Lung (tissue), 12 donors: ENCODE measurements around the gene CCDC150. TPM values are rescaled to one million over a fixed set of nuclear protein-coding genes. Genes with fewer than 3 reads are reported as not detected.
A peak's percentile ranks its signal among the peaks of the same experiment; 100 is the strongest.

Experiments
- ATAC-seq: fragments of 200-7000 bp; cut with Tn5 transposase; one replicate; pipeline ENCODE4 v1.9.1; 2020; ENCODE audit warnings: moderate number of reproducible peaks; ENCODE audit not compliant: insufficient read depth, low FRiP score
- DNase-seq, 3 donors: peaks; one replicate each; pipeline ENCODE4 v3.0.0-alpha.2; 2013 to 2017
- H3K27ac ChIP-seq, 2 donors: one replicate each; pipeline ENCODE4 v1.5.1; 2013; ENCODE audit warnings: mild to moderate bottlenecking in 2 of 2, moderate library complexity in 2 of 2, control low read depth in 1 of 2, inconsistent platforms in 1 of 2, low read depth in 1 of 2, low read length in 1 of 2
- H3K27me3 ChIP-seq, 3 donors: one replicate each; pipeline ENCODE4 v1.5.1; 2013; ENCODE audit warnings: low read length in 2 of 3; ENCODE audit not compliant: control insufficient read depth in 3 of 3, insufficient read depth in 3 of 3
- H3K36me3 ChIP-seq, 4 donors: one replicate each; pipeline ENCODE4 v1.5.1; 2013; ENCODE audit warnings: low read length in 4 of 4, mild to moderate bottlenecking in 1 of 4, moderate library complexity in 1 of 4; ENCODE audit not compliant: control insufficient read depth in 4 of 4, insufficient read depth in 4 of 4
- H3K4me1 ChIP-seq, 5 donors: one replicate each; pipeline ENCODE4 v1.5.1; 2013; ENCODE audit warnings: low read length in 5 of 5, mild to moderate bottlenecking in 2 of 5, moderate library complexity in 1 of 5; ENCODE audit not compliant: control insufficient read depth in 5 of 5, insufficient read depth in 5 of 5
- H3K4me3 ChIP-seq: one replicate; pipeline ENCODE4 v1.5.1; 2013; ENCODE audit warnings: mild to moderate bottlenecking, control low read depth, moderate library complexity
- H3K9ac ChIP-seq, 2 donors: one replicate each; pipeline ENCODE4 v1.5.1; 2013; ENCODE audit warnings: low read length in 2 of 2, control low read depth in 1 of 2; ENCODE audit not compliant: insufficient read depth in 1 of 2
- H3K9me3 ChIP-seq, 4 donors: one replicate each; pipeline ENCODE4 v1.5.1; 2013; ENCODE audit warnings: low read length in 3 of 4, mild to moderate bottlenecking in 1 of 4, moderate library complexity in 1 of 4; ENCODE audit not compliant: control insufficient read depth in 4 of 4, insufficient read depth in 3 of 4
- CTCF ChIP-seq: IDR thresholded peaks from 2 replicates; pipeline ENCODE4 v1.5.1; 2012; ENCODE audit warnings: mild to moderate bottlenecking; ENCODE audit errors: control extremely low read depth, extremely low read depth
- WGBS, 2 donors: extraction: QIAGEN DNeasy Blood & Tissue Kit; methylation state at CpG; one replicate each; pipeline ENCODE4 v1.1.7; 2013; 5-methylcytosine and 5-hydroxymethylcytosine counted together
- polyA plus RNA-seq, 2 donors: library from polyadenylated mRNA; stranded (reverse); fragments of 200-250 nt; gene quantifications; one replicate each; pipeline ENCODE4 v1.2.1, GENCODE V29; 2013
- total RNA-seq, 2 donors: library from RNA; depleted of rRNA in 1 of 2; stranded (reverse); fragments of >200 nt in 1 of 2; gene quantifications; one replicate each; pipeline ENCODE4 v1.2.1, GENCODE V29; 2014 to 2021
- donor health status: control.
- donor health status: control.
- donor health status: Bipolar disorder and iron deficiency.
- donor health status: healthy.
- donor health status: DM: yes; HTN: yes; CAD: no.

The CCDC150 gene
- total and polyA plus RNA-seq, 4 donors, result 0.31 to 7.1 (median 0.93) TPM

GRCh38 chr2:196750977-196751631 is 111.6 kb downstream of the CCDC150 start:
- Histone ChIP-seq H3K36me3 (no peaks in the 10 kb centered on the region), H3K4me1 (no peaks in the 10 kb centered on the region), H3K9ac (no peak overlapping the region), H3K9me3 (no peaks in the 10 kb centered on the region), H3K4me3 (no peak overlapping the region), H3K27me3 (no peaks in the 10 kb centered on the region), H3K27ac (no peak overlapping the region)
- TF ChIP-seq CTCF, result peak; percentile 60
- peak; percentile 51 to 66 (median 61) for DNase-seq
- peak; percentile 75 for ATAC-seq
- 40 to 41% methylated on average over 8 of the region's 8 CpGs for WGBS, 2 donors

- Histone ChIP-seq H3K27me3 (no peaks in the 10 kb centered on the region), H3K9ac (no peak overlapping the region), H3K36me3 (peaks cover 0 to 12% (median 3%) of the 10 kb centered on the region in 4 donors), H3K4me1 (no peaks in the 10 kb centered on the region), H3K4me3 (no peak overlapping the region), H3K9me3 (no peaks in the 10 kb centered on the region), H3K27ac (no peak overlapping the region)
- no peak for TF ChIP-seq CTCF
- no peak for ATAC-seq
- WGBS, 2 donors, result 77 to 86% methylated on average over 3 of the region's 3 CpGs
- DNase-seq, result peak in 2 of 3 donors; percentile 45 to 53
Observed at GRCh38 chr2:196758474-196759377, 119.2 kb downstream of the CCDC150 start.

- H3K36me3 ChIP-seq, result peaks cover 1 to 14% (median 6%) of the 10 kb centered on the region in 4 donors
- TF ChIP-seq CTCF, result no peak
- WGBS, 2 donors, result 68 to 84% methylated on average over 5 of the region's 5 CpGs
- no peak overlapping the region for H3K27ac ChIP-seq
- no peak overlapping the region for H3K9ac ChIP-seq
- H3K4me1 ChIP-seq, result no peaks in the 10 kb centered on the region
- no peak overlapping the region for H3K4me3 ChIP-seq
- no peaks in the 10 kb centered on the region for H3K9me3 ChIP-seq
- no peak for ATAC-seq
- DNase-seq, result no peak
- H3K27me3 ChIP-seq, result no peaks in the 10 kb centered on the region
Observed at GRCh38 chr2:196759378-196759706, 119.8 kb downstream of the CCDC150 start.
